Endothelial cell of umbilical vein (primary cell): ENCODE measurements around the gene MOXD1. TPM values are rescaled to one million over a fixed set of nuclear protein-coding genes. Genes with fewer than 3 reads are reported as not detected.

Experiments
- BruUV-seq: library from RNA; stranded (reverse); fragments of 400-500 nt; replicated peaks from 2 replicates; lab custom pipeline; 2021; lab: Mats Ljungman, UMichigan
- CTCF ChIA-PET: fragments of 300-600, 350-600 bp; sonication (Branson Sonifier 250); formaldehyde crosslinking; loops from one replicate; lab custom pipeline; 2021; ENCODE audit warnings: antibody characterized with exemption, inconsistent platforms; lab: Charles Lee
- POLR2A ChIA-PET: fragments of 300-600, 350-600 bp; sonication (Branson Sonifier 250); formaldehyde crosslinking; loops from one replicate; lab custom pipeline; 2021; ENCODE audit warnings: antibody characterized with exemption, inconsistent platforms; lab: Charles Lee
- DNase-seq: peaks from one replicate; pipeline ENCODE4 v3.0.0-alpha.2; 2011; ENCODE audit warnings: low read depth, low spot score
- FAIRE-seq: peaks from 2 replicates; lab custom pipeline; 2011; peaks lifted over from hg19 to GRCh38; lab: Jason Lieb, UNC
- H2AFZ ChIP-seq: 2 replicates; pipeline ENCODE4 v1.6.0; 2012; ENCODE audit warnings: low read depth, low read length, control low read depth, inconsistent platforms
- H3K27ac ChIP-seq: 2 replicates; pipeline ENCODE4 v1.5.1; 2011; ENCODE audit warnings: low read depth, mild to moderate bottlenecking, control low read depth, low read length, moderate library complexity; ENCODE audit not compliant: insufficient read depth
- H3K27me3 ChIP-seq, 2 experiments: 2 replicates each; pipeline versions ENCODE4 v1.6.0 to v1.6.1; 2011; ENCODE audit warnings: low read length in 2 of 2, mixed read lengths in 1 of 2; ENCODE audit not compliant: control insufficient read depth in 2 of 2, insufficient read depth in 2 of 2
- H3K36me3 ChIP-seq, 2 experiments: 2 replicates in 1 of 2; 3 replicates in 1 of 2; pipeline ENCODE4 v1.5.1; 2011; ENCODE audit warnings: low read length in 2 of 2, mild to moderate bottlenecking in 1 of 2, moderate library complexity in 1 of 2; ENCODE audit not compliant: control insufficient read depth in 2 of 2, insufficient read depth in 2 of 2; ENCODE audit errors: extremely low read depth in 1 of 2
- H3K4me1 ChIP-seq: 3 replicates; pipeline ENCODE4 v1.5.1; 2011; ENCODE audit warnings: mild to moderate bottlenecking, low read length; ENCODE audit not compliant: control insufficient read depth, insufficient read depth; ENCODE audit errors: extremely low read depth
- H3K4me2 ChIP-seq: 2 replicates; pipeline ENCODE4 v1.6.1; 2011; ENCODE audit warnings: low read length, control low read depth, mixed read lengths; ENCODE audit not compliant: insufficient read depth
- H3K4me3 ChIP-seq, 3 experiments: fragments of 200-600 bp in 1 of 3; sonication (generic), shearing (Covaris generic) in 1 of 3; replicated peaks in 1 of 3; 2 replicates each; pipeline ENCODE4 v1.5.1; 2011 to 2016; ENCODE audit warnings: control low read depth in 3 of 3, low read length in 3 of 3, mild to moderate bottlenecking in 2 of 3, inconsistent platforms in 1 of 3, low read depth in 1 of 3, moderate library complexity in 1 of 3; ENCODE audit not compliant: insufficient read depth in 1 of 3
- H3K79me2 ChIP-seq: 2 replicates; pipeline ENCODE4 v1.6.0; 2012; ENCODE audit warnings: low read length, inconsistent platforms; ENCODE audit not compliant: control insufficient read depth, insufficient read depth
- H3K9ac ChIP-seq: replicated peaks from 2 replicates; pipeline ENCODE3; 2011; ENCODE audit warnings: low read length, control low read depth; ENCODE audit not compliant: insufficient read depth; ENCODE audit errors: extremely low read depth
- H3K9me1 ChIP-seq: replicated peaks from 3 replicates; pipeline ENCODE4 v1.6.0; 2011; ENCODE audit warnings: mild to moderate bottlenecking, low read length; ENCODE audit not compliant: control insufficient read depth, insufficient read depth; ENCODE audit errors: extremely low read depth
- H3K9me3 ChIP-seq: replicated peaks from 2 replicates; pipeline ENCODE4 v1.5.1; 2012; ENCODE audit warnings: low read length, inconsistent platforms; ENCODE audit not compliant: control insufficient read depth, insufficient read depth
- H4K20me1 ChIP-seq: replicated peaks from 2 replicates; pipeline ENCODE3; 2011; ENCODE audit warnings: mild to moderate bottlenecking, low read length; ENCODE audit not compliant: control insufficient read depth, insufficient read depth; ENCODE audit errors: extremely low read depth
- CTCF ChIP-seq, 2 donors: IDR thresholded peaks; 1 replicate in 1 of 2; 2 replicates in 1 of 2; pipeline ENCODE4 v1.5.1; 2011; ENCODE audit warnings: low read length in 2 of 2, mild to moderate bottlenecking in 2 of 2, moderate library complexity in 2 of 2, control low read depth in 1 of 2, inconsistent platforms in 1 of 2, low read depth in 1 of 2; ENCODE audit not compliant: insufficient read depth in 1 of 2; ENCODE audit errors: extremely low read depth in 1 of 2
- EZH2 ChIP-seq: IDR thresholded peaks from 2 replicates; pipeline ENCODE4 v1.6.1; 2012; ENCODE audit warnings: borderline replicate concordance, low read depth, mild to moderate bottlenecking, moderate library complexity, low read length, inconsistent platforms; ENCODE audit not compliant: severe bottlenecking
- GATA2 ChIP-seq: IDR thresholded peaks from 2 replicates; pipeline ENCODE4 v1.7.0; 2011; ENCODE audit warnings: low read depth, mild to moderate bottlenecking, moderate library complexity, mixed read lengths, low read length; ENCODE audit not compliant: insufficient read length, insufficient read depth
- JUN ChIP-seq: IDR thresholded peaks from 2 replicates; pipeline ENCODE4 v1.6.1; 2011; ENCODE audit warnings: borderline replicate concordance, low read depth; ENCODE audit not compliant: insufficient read length, insufficient read depth
- MYC ChIP-seq: IDR thresholded peaks from one replicate; pipeline ENCODE4 v1.6.1; 2011; ENCODE audit warnings: mild to moderate bottlenecking, low read depth, low read length
- POLR2A ChIP-seq: IDR thresholded peaks from 2 replicates; pipeline ENCODE4 v1.6.1; 2012; ENCODE audit warnings: low read depth, mild to moderate bottlenecking, control low read depth, low read length
- POLR2AphosphoS5 ChIP-seq: IDR thresholded peaks from 2 replicates; pipeline ENCODE4 v1.6.1; 2012; ENCODE audit warnings: low read depth, mild to moderate bottlenecking, control low read depth, low read length, moderate library complexity; ENCODE audit not compliant: insufficient read depth
- dilution Hi-C: fragments of 300-500 bp; cut with MboI; formaldehyde crosslinking; loops from one replicate; pipeline ENCODE4 v1.15.0; 2019; ENCODE audit warnings: low sequenced_read_pairs; ENCODE audit not compliant: extremely low pct_ligation_motif_present
- intact Hi-C: fragments of 100-400 bp; cut with micrococcal nuclease; formaldehyde crosslinking; loops from one replicate; pipeline ENCODE4 v1.10.0; 2022
- polyA plus RNA-seq, 4 experiments: library from polyadenylated mRNA; depleted of rRNA in 3 of 4; stranded (reverse) in 3 of 4; unstranded in 1 of 4; fragments of >200 nt; gene quantifications; 2 replicates each; pipeline versions ENCODE4 v1.2.1 to v1.2.3, GENCODE V29; 2011 to 2012; ENCODE audit warnings: missing spikeins in 1 of 4
- total RNA-seq: library from RNA; stranded (reverse); gene quantifications from 2 replicates; pipeline ENCODE4 v1.2.3, GENCODE V29; 2021

The MOXD1 gene
- total and polyA plus RNA-seq, 2 donors (not counting 3 experiments of a cell fraction or from before 2014, with no cell fraction given) = 0.01 TPM; not detected in 1

DNA sequence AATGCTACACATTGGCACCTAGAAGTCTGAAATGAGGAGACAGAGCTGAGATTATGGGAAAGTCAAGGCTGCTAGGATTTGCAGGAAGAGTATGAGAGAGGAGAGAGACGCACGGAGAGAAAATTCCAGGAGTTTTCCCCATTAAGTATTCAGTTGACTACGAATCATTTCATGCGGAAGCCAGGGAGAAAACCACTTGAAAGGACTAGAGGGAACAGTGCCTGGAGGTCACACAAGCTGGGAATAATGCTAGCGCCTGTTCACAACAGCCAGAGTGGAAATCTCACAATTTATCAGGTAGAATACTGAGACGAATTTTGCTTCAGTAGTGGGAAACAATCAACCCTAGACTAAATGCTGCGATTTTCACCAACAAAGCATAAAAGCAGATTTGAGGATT is 118.6 kb downstream of the MOXD1 start:
- Histone ChIP-seq H3K9me1 (no peaks in the 10 kb centered on the region), H3K9ac (no peak overlapping the region), H3K4me1 (no peaks in the 10 kb centered on the region), H2AFZ (no peak overlapping the region), H3K27ac (no peak overlapping the region), H3K9me3 (no peaks in the 10 kb centered on the region), H4K20me1 (no peaks in the 10 kb centered on the region), H3K79me2 (no peaks in the 10 kb centered on the region), H3K4me3 (no peak overlapping the region), H3K4me2 (no peak overlapping the region), H3K36me3 (no peaks in the 10 kb centered on the region), H3K27me3 (peaks cover 4 to 10% of the 10 kb centered on the region in 2 experiments)
- no TSS peak for BruUV-seq
- intact Hi-C loops (loop anchor here (5.0 kb wide), 1 partner anchor 515 kb away; the partner anchor contains the start of gene SLC18B1), dilution Hi-C loops (no loop called here)
- DNase-seq (no peak), FAIRE-seq (no peak)
- TF ChIP-seq CTCF (IDR thresholded peaks at IDR 0.05; ENCODE audit: extremely low read depth in 1 of 2, insufficient read depth in 1 of 2, low read depth in 1 of 2, low read length in 2 of 2) = no peak
- TF ChIP-seq GATA2 = no peak
- TF ChIP-seq POLR2AphosphoS5 = no peak
- TF ChIP-seq MYC = no peak
- TF ChIP-seq EZH2 = no peak
- TF ChIP-seq JUN = no peak
- TF ChIP-seq POLR2A = no peak
- CTCF ChIA-PET = interaction anchor here (3.2 to 9.6 kb wide), 2 partner anchors 12 to 202 kb away, joined by 16 to 360 read pairs; no protein-coding TSS in a partner anchor
- POLR2A ChIA-PET = no interaction called here
